HEK293 (cell line): ENCODE results near the gene RGL3.
"Not testable (repeated sequence)": the region's sequence is repeated elsewhere in the genome, so short reads cannot be mapped to it uniquely, and the experiment has no call there.

Experiments
- CTCF ChIA-PET: fragments of 350-600 bp; formaldehyde crosslinking; extraction: SDS; loops from one replicate; lab custom pipeline; 2021; ENCODE audit warnings: antibody characterized with exemption; lab: Yijun Ruan, JAX
- POLR2A ChIA-PET: fragments of 300-600 bp; formaldehyde crosslinking; extraction: SDS; loops from one replicate; lab custom pipeline; 2020; ENCODE audit warnings: antibody characterized with exemption, inconsistent platforms; lab: Yijun Ruan, JAX
- H3K27ac ChIP-seq: fragments of 200-500 bp; sonication (Bioruptor generic); 2 replicates; pipeline ENCODE4 v1.5.1; 2014; ENCODE audit warnings: low read depth, low read length, control low read depth, inconsistent platforms; ENCODE audit errors: extremely low read depth
- H3K36me3 ChIP-seq, 2 experiments: fragments of 200-500 bp in 1 of 2; sonication (Bioruptor generic) in 1 of 2; 1 replicate in 1 of 2; 2 replicates in 1 of 2; pipeline ENCODE4 v1.5.1; 2014 to 2017; ENCODE audit warnings: inconsistent platforms in 2 of 2, low read length in 2 of 2; ENCODE audit not compliant: control insufficient read depth in 2 of 2, insufficient read depth in 1 of 2
- H3K4me1 ChIP-seq: fragments of 200-500 bp; sonication (Bioruptor generic); 2 replicates; pipeline ENCODE4 v1.5.1; 2014; ENCODE audit warnings: mild to moderate bottlenecking, low read length, inconsistent platforms; ENCODE audit not compliant: control insufficient read depth, insufficient read depth
- H3K4me3 ChIP-seq: 2 replicates; pipeline ENCODE4 v1.5.1; 2011; ENCODE audit warnings: low read depth, mild to moderate bottlenecking, control low read depth, low read length, moderate library complexity
- H3K9me3 ChIP-seq: fragments of 200-500 bp; sonication (Bioruptor generic); 2 replicates; pipeline ENCODE4 v1.5.1; 2014; ENCODE audit warnings: low read depth, low read length, inconsistent platforms; ENCODE audit not compliant: control insufficient read depth, insufficient read depth
- EGR2 ChIP-seq: fragments of 450-650 bp; formaldehyde crosslinking; IDR thresholded peaks from 2 replicates; pipeline ENCODE4 v1.5.1; 2016; ENCODE audit warnings: low read depth, missing biosample characterization, missing genetic modification characterization
- REST ChIP-seq: fragments of 450-650 bp; formaldehyde crosslinking; IDR thresholded peaks from 2 replicates; pipeline ENCODE4 v1.5.1; 2016; ENCODE audit warnings: missing biosample characterization, missing genetic modification characterization
- SCRT1 ChIP-seq: fragments of 450-650 bp; formaldehyde crosslinking; IDR thresholded peaks from 2 replicates; pipeline ENCODE4 v1.5.1; 2016; ENCODE audit warnings: missing biosample characterization, missing genetic modification characterization, borderline replicate concordance
- SCRT2 ChIP-seq: fragments of 450-650 bp; formaldehyde crosslinking; IDR thresholded peaks from 2 replicates; pipeline ENCODE4 v1.5.1; 2016; ENCODE audit warnings: missing biosample characterization, missing genetic modification characterization
- TRIM28 ChIP-seq: IDR thresholded peaks from 2 replicates; pipeline ENCODE4 v1.6.1; 2011; ENCODE audit warnings: low read length, control low read depth, borderline replicate concordance
- ZFP37 ChIP-seq: fragments of 450-650 bp; formaldehyde crosslinking; IDR thresholded peaks from 2 replicates; pipeline ENCODE4 v1.5.1; 2016; ENCODE audit warnings: missing biosample characterization, missing genetic modification characterization
- ZFP69B ChIP-seq: fragments of 450-650 bp; formaldehyde crosslinking; IDR thresholded peaks from 2 replicates; pipeline ENCODE4 v1.5.1; 2016; ENCODE audit warnings: missing biosample characterization, missing genetic modification characterization
- ZNF121 ChIP-seq: fragments of 450-650 bp; formaldehyde crosslinking; IDR thresholded peaks from 2 replicates; pipeline ENCODE4 v1.5.1; 2016; ENCODE audit warnings: missing biosample characterization, missing genetic modification characterization
- ZNF2 ChIP-seq: fragments of 450-650 bp; formaldehyde crosslinking; IDR thresholded peaks from 2 replicates; pipeline ENCODE4 v1.5.1; 2016; ENCODE audit warnings: missing biosample characterization, missing genetic modification characterization
- ZNF280D ChIP-seq: fragments of 450-650 bp; formaldehyde crosslinking; IDR thresholded peaks from 2 replicates; pipeline ENCODE4 v1.5.1; 2016; ENCODE audit warnings: missing biosample characterization, missing genetic modification characterization
- ZNF324 ChIP-seq: fragments of 450-650 bp; formaldehyde crosslinking; IDR thresholded peaks from 2 replicates; pipeline ENCODE4 v1.5.1; 2016; ENCODE audit warnings: missing biosample characterization, missing genetic modification characterization
- ZNF473 ChIP-seq: fragments of 450-650 bp; formaldehyde crosslinking; IDR thresholded peaks from 2 replicates; pipeline ENCODE4 v1.5.1; 2017; ENCODE audit warnings: missing biosample characterization, missing genetic modification characterization
- TF ChIP-seq, protein P1 (sequence below): fragments of 450-650 bp; formaldehyde crosslinking; IDR thresholded peaks from 2 replicates; pipeline ENCODE4 v1.5.1; 2017; ENCODE audit warnings: missing biosample characterization, mild to moderate bottlenecking, missing genetic modification characterization, moderate library complexity

The RGL3 gene

GRCh38 chr19:11355160-11356073 lies 63.7 kb downstream of the RGL3 start, which contains the start of gene PLPPR2 (continued):
- TF ChIP-seq REST (no peak), ZNF2 (tag by site-specific recombination) (peak; percentile 96), EGR2 (peak; percentile 56), ZNF280D (tag by site-specific recombination) (no peak), ZNF324 (tag by site-specific recombination) (peak; percentile 76; the same call in 1 of the 2 replicates), ZFP69B (tag by site-specific recombination) (0 out of 2 replicates have a peak, but pooled peaks have one; percentile 37), ZNF473 (no peak)
- TF ChIP-seq, all 188 proteins: peak for 55

- TF ChIP-seq SCRT1, result peak; percentile 79
- peak; percentile 60 for TF ChIP-seq SCRT2 (tag by site-specific recombination)
- TF ChIP-seq ZNF121 (tag by site-specific recombination), result peak; percentile 97
- POLR2A ChIA-PET, result interaction anchor here (0.5 to 1.0 kb wide), 2 partner anchors 30 to 31 kb away, joined by 3 read pairs; no protein-coding TSS in a partner anchor
These were observed 65.0 kb downstream of the RGL3 start for GRCh38 chr19:11354102-11354501.

DNA sequence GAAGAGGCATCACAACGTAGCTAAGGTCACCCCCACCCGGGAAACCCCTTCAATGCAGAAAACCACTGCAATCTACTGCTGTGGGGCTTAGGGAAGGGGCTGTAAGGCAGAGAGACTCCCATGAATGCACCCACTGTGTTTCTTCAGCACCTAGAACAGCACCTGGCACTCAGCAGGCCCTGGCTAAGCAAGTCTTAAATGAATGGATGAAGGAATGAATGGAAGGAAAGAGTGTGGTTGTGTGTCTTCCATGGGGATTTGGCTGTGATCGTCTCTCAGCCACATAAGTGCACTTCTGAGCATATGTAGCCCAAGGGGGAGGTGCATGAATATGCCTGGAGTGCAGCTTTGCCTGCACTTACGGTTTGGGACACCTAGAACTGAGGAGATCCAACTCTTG lies 69.9 kb downstream of the RGL3 start:
- CTCF ChIA-PET, result interaction anchor here (1.7 kb wide), 1 partner anchor 55 kb away, joined by 6 read pairs; no protein-coding TSS in a partner anchor
- POLR2A ChIA-PET, result interaction anchor here (0.8 kb wide), 1 partner anchor 20 kb away, joined by 3 read pairs; no protein-coding TSS in a partner anchor
- TF ChIP-seq REST, result peak; percentile 86
- TF ChIP-seq ZFP37 (tag by site-specific recombination), result no peak
- TF ChIP-seq, protein P1, sequence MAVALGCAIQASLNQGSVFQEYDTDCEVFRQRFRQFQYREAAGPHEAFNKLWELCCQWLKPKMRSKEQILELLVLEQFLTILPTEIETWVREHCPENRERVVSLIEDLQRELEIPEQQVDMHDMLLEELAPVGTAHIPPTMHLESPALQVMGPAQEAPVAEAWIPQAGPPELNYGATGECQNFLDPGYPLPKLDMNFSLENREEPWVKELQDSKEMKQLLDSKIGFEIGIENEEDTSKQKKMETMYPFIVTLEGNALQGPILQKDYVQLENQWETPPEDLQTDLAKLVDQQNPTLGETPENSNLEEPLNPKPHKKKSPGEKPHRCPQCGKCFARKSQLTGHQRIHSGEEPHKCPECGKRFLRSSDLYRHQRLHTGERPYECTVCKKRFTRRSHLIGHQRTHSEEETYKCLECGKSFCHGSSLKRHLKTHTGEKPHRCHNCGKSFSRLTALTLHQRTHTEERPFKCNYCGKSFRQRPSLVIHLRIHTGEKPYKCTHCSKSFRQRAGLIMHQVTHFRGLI (tag by site-specific recombination), result no peak
- TF ChIP-seq TRIM28, result peak; percentile 76; the same call in 1 of the 2 replicates

More at GRCh38 chr19:11354102-11354501, 65.0 kb downstream of the RGL3 start:
- H3K4me3 ChIP-seq, H3K27ac ChIP-seq, H3K4me1 ChIP-seq, H3K36me3 ChIP-seq, H3K9me3 ChIP-seq: not testable (repeated sequence)
- CTCF ChIA-PET, result interaction anchor here (0.6 to 0.9 kb wide), 2 partner anchors 89 to 412 kb away, joined by 3 to 4 read pairs; no protein-coding TSS in a partner anchor

More for the DNA sequence above, 69.9 kb downstream of the RGL3 start:
- Histone ChIP-seq H3K27ac (no peak overlapping the region), H3K9me3 (no peaks in the 10 kb centered on the region), H3K4me1 (no peaks in the 10 kb centered on the region), H3K36me3 (no peaks in the 10 kb centered on the region), H3K4me3 (no peak overlapping the region)
